Effector memory CD8-positive, alpha-beta T cell (primary cell): ENCODE measurements around the gene PAX1.

ENCODE experiments used
- ATAC-seq: fragments of 150-1000 bp; cut with Tn5 transposase; replicated peaks from 2 replicates; pipeline ENCODE4 v1.10.0; 2021; ENCODE audit warnings: mild to moderate bottlenecking, moderate library complexity
- DNase-seq, 3 experiments: peaks; one replicate each; pipeline ENCODE4 v3.0.0; 2021
- H3K27ac Mint-ChIP-seq, 2 donors: one replicate each; pipeline ENCODE4 v1.8.0; 2022; ENCODE audit warnings: mild to moderate bottlenecking in 2 of 2, mixed read lengths in 2 of 2, moderate library complexity in 2 of 2
- H3K27me3 Mint-ChIP-seq, 2 donors: one replicate each; pipeline ENCODE4 v1.8.0; 2022; ENCODE audit warnings: mixed read lengths in 2 of 2
- H3K36me3 Mint-ChIP-seq: one replicate; pipeline ENCODE4 v1.8.0; 2022; ENCODE audit warnings: mild to moderate bottlenecking, moderate library complexity, mixed read lengths; ENCODE audit not compliant: insufficient read depth
- H3K4me1 Mint-ChIP-seq, 2 donors: one replicate each; pipeline ENCODE4 v1.8.0; 2022; ENCODE audit warnings: low read depth in 2 of 2, mixed read lengths in 2 of 2
- H3K4me3 Mint-ChIP-seq, 2 donors: one replicate each; pipeline ENCODE4 v1.8.0; 2022; ENCODE audit warnings: mild to moderate bottlenecking in 2 of 2, mixed read lengths in 2 of 2, moderate library complexity in 2 of 2
- H3K9me3 Mint-ChIP-seq, 2 donors: one replicate each; pipeline ENCODE4 v1.8.0; 2022; ENCODE audit warnings: mixed read lengths in 2 of 2

Gene PAX1

GRCh38 chr20:21707999-21708737, 2.7 kb downstream of the PAX1 start:
- Mint-ChIP-seq H3K36me3 (no peaks in the 10 kb centered on the region), H3K27me3 (peaks cover 60 to 89% of the 10 kb centered on the region in 2 donors), H3K27ac (no peak overlapping the region), H3K4me3 (no peak overlapping the region), H3K4me1 (peaks cover 0 to 2% of the 10 kb centered on the region in 2 donors), H3K9me3 (peaks cover 0 to 2% of the 10 kb centered on the region in 2 donors)
- ATAC-seq (no peak), DNase-seq (no peak)

GRCh38 chr20:21708738-21709534, 3.5 kb downstream of the PAX1 start:
- no peak overlapping the region for H3K27ac Mint-ChIP-seq
- H3K27me3 Mint-ChIP-seq, result peaks cover 55 to 89% of the 10 kb centered on the region in 2 donors
- no peak overlapping the region for H3K4me3 Mint-ChIP-seq
- DNase-seq (no peak), ATAC-seq (no peak)
- peaks cover 0 to 2% of the 10 kb centered on the region in 2 donors for H3K4me1 Mint-ChIP-seq
- peaks cover 0 to 2% of the 10 kb centered on the region in 2 donors for H3K9me3 Mint-ChIP-seq
- H3K36me3 Mint-ChIP-seq, result no peaks in the 10 kb centered on the region

- peaks cover 52 to 89% of the 10 kb centered on the region in 2 donors for H3K27me3 Mint-ChIP-seq
- peaks cover 0 to 2% of the 10 kb centered on the region in 2 donors for H3K4me1 Mint-ChIP-seq
Observed at GRCh38 chr20:21709535-21709904, 4.1 kb downstream of the PAX1 start.

GRCh38 chr20:21710341-21710740, 4.9 kb downstream of the PAX1 start:
- Mint-ChIP-seq H3K9me3 (peaks cover 0 to 2% of the 10 kb centered on the region in 2 donors), H3K4me3 (no peak overlapping the region), H3K36me3 (no peaks in the 10 kb centered on the region), H3K27me3 (peaks cover 52 to 89% of the 10 kb centered on the region in 2 donors), H3K4me1 (no peaks in the 10 kb centered on the region), H3K27ac (no peak overlapping the region)
- no peak for DNase-seq
- no peak for ATAC-seq

More at GRCh38 chr20:21709535-21709904, 4.1 kb downstream of the PAX1 start:
- ATAC-seq (no peak), DNase-seq (no peak)
- Mint-ChIP-seq H3K36me3 (no peaks in the 10 kb centered on the region), H3K9me3 (peaks cover 0 to 2% of the 10 kb centered on the region in 2 donors), H3K27ac (no peak overlapping the region), H3K4me3 (no peak overlapping the region)

GRCh38 chr20:21710863-21711431, 5.5 kb downstream of the PAX1 start:
- Mint-ChIP-seq H3K9me3 (peaks cover 0 to 2% of the 10 kb centered on the region in 2 donors), H3K4me3 (no peak overlapping the region), H3K27ac (no peak overlapping the region), H3K4me1 (no peaks in the 10 kb centered on the region), H3K36me3 (no peaks in the 10 kb centered on the region), H3K27me3 (peaks cover 52 to 92% of the 10 kb centered on the region in 2 donors)
- no peak for DNase-seq
- ATAC-seq, result no peak

GRCh38 chr20:21712443-21713059, 7.1 kb downstream of the PAX1 start:
- ATAC-seq, result no peak
- no peak for DNase-seq
- Mint-ChIP-seq H3K27me3 (peaks cover 51 to 90% of the 10 kb centered on the region in 2 donors), H3K36me3 (no peaks in the 10 kb centered on the region), H3K4me3 (no peak overlapping the region), H3K27ac (no peak overlapping the region), H3K9me3 (peaks cover 0 to 2% of the 10 kb centered on the region in 2 donors), H3K4me1 (no peaks in the 10 kb centered on the region)

GRCh38 chr20:21713470-21713869, 8.0 kb downstream of the PAX1 start:
- Mint-ChIP-seq H3K36me3 (no peaks in the 10 kb centered on the region), H3K4me1 (no peaks in the 10 kb centered on the region), H3K9me3 (peaks cover 0 to 2% of the 10 kb centered on the region in 2 donors), H3K27me3 (peaks cover 51 to 90% of the 10 kb centered on the region in 2 donors), H3K4me3 (no peak overlapping the region), H3K27ac (no peak overlapping the region)
- DNase-seq (no peak), ATAC-seq (no peak)

- Mint-ChIP-seq H3K4me3 (no peak overlapping the region), H3K4me1 (no peaks in the 10 kb centered on the region), H3K9me3 (peaks cover 0 to 2% of the 10 kb centered on the region in 2 donors), H3K27me3 (peaks cover 47 to 85% of the 10 kb centered on the region in 2 donors), H3K27ac (no peak overlapping the region), H3K36me3 (no peaks in the 10 kb centered on the region)
- no peak for ATAC-seq
- no peak for DNase-seq
Observed at GRCh38 chr20:21713901-21714296, 8.4 kb downstream of the PAX1 start.

GRCh38 chr20:21714297-21715192, 9.1 kb downstream of the PAX1 start:
- DNase-seq (no peak), ATAC-seq (no peak)
- Mint-ChIP-seq H3K27me3 (peaks cover 41 to 79% of the 10 kb centered on the region in 2 donors), H3K4me3 (no peak overlapping the region), H3K27ac (no peak overlapping the region), H3K36me3 (no peaks in the 10 kb centered on the region), H3K9me3 (peaks cover 0 to 2% of the 10 kb centered on the region in 2 donors), H3K4me1 (no peaks in the 10 kb centered on the region)

GRCh38 chr20:21715193-21715881, 9.9 kb downstream of the PAX1 start:
- peaks cover 36 to 71% of the 10 kb centered on the region in 2 donors for H3K27me3 Mint-ChIP-seq
- H3K9me3 Mint-ChIP-seq, result peaks cover 0 to 2% of the 10 kb centered on the region in 2 donors
- no peak overlapping the region for H3K27ac Mint-ChIP-seq
- ATAC-seq, result no peak
- no peak overlapping the region for H3K4me3 Mint-ChIP-seq
- no peaks in the 10 kb centered on the region for H3K36me3 Mint-ChIP-seq
- H3K4me1 Mint-ChIP-seq, result no peaks in the 10 kb centered on the region
- DNase-seq, result no peak

- H3K9me3 Mint-ChIP-seq, result no peaks in the 10 kb centered on the region
- peaks cover 23 to 35% of the 10 kb centered on the region in 2 donors for H3K27me3 Mint-ChIP-seq
- H3K27ac Mint-ChIP-seq, result no peak overlapping the region
- H3K36me3 Mint-ChIP-seq, result no peaks in the 10 kb centered on the region
- peak; percentile 5 to 14 (median 5) for DNase-seq
- no peak overlapping the region for H3K4me3 Mint-ChIP-seq
- ATAC-seq, result no peak
- H3K4me1 Mint-ChIP-seq, result no peaks in the 10 kb centered on the region
Observed at GRCh38 chr20:21719592-21720214, 14.2 kb downstream of the PAX1 start.

- H3K4me3 Mint-ChIP-seq, result no peak overlapping the region
- H3K36me3 Mint-ChIP-seq, result no peaks in the 10 kb centered on the region
- H3K27ac Mint-ChIP-seq, result no peak overlapping the region
- ATAC-seq (no peak), DNase-seq (no peak)
- H3K9me3 Mint-ChIP-seq, result no peaks in the 10 kb centered on the region
- H3K4me1 Mint-ChIP-seq, result no peaks in the 10 kb centered on the region
- H3K27me3 Mint-ChIP-seq, result no peaks in the 10 kb centered on the region
Observed at GRCh38 chr20:21725892-21726291, 20.4 kb downstream of the PAX1 start.
